ENCODE results near the gene NLRC3. TPM values are rescaled to one million over a fixed set of nuclear protein-coding genes. Genes with fewer than 3 reads are reported as not detected.

The NLRC3 gene
- total RNA-seq, 1 experiment from 2014 or later, result 0.09 TPM

DNA sequence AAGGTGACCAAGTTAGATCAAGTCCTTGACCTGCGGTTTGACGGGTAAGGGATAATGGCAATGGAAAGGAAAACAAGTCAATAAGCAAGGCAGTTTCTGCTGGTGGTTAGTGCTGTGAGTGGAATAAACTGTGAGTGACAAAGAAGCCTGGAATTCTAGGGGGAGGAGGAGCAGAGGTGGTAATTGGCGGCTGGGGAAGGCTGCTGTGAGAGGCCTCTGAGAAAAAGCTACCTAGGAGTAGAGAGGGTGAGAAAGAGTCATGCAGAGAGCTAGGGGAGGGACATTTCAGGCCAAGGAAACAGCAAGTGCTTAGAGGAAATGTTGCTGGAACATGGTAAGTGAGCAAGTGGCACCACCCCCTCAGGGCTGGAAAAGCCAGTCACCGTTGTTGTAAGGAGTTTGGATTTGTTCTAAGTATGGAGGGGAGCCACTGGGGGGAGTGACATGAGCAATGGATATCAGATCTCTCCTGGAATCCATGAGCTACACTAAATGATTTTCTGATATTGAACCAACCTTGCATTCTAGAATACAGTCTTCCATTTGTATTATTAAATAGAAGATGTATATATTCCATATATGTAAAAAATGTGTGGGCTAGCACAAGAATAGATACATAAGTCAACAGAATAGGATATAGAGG lies 6.7 kb downstream of the NLRC3 start:
- Histone ChIP-seq H3K27me3 (replicated peaks; ENCODE audit: insufficient read depth, low read depth, low read length, poor library complexity) (no peaks in the 10 kb centered on the region), H3K9me3 (ENCODE audit: low read depth, low read length, poor library complexity, severe bottlenecking) (no peaks in the 10 kb centered on the region), H3K4me3 (ENCODE audit: low read depth, low read length, poor library complexity, severe bottlenecking) (no peak overlapping the region), H3K4me1 (ENCODE audit: insufficient read depth, low read length, poor library complexity, severe bottlenecking) (no peaks in the 10 kb centered on the region), H3K27ac (ENCODE audit: low read depth, low read length, poor library complexity, severe bottlenecking) (no peak overlapping the region), H3K36me3 (ENCODE audit: insufficient read depth, low read length, poor library complexity, severe bottlenecking) (no peaks in the 10 kb centered on the region)
- DNase-seq (ENCODE audit: low spot score), result no peak
- intact Hi-C loops (cut with micrococcal nuclease; ENCODE audit: unreplicated experiment), result no loop called here
- ChIA-PET CTCF (interaction anchor here (0.6 kb wide), 1 partner anchor 306 kb away, joined by 4 read pairs; no protein-coding TSS in a partner anchor), POLR2A (ENCODE audit: low non-redundant PET) (no interaction called here)
- TF ChIP-seq, protein P1, sequence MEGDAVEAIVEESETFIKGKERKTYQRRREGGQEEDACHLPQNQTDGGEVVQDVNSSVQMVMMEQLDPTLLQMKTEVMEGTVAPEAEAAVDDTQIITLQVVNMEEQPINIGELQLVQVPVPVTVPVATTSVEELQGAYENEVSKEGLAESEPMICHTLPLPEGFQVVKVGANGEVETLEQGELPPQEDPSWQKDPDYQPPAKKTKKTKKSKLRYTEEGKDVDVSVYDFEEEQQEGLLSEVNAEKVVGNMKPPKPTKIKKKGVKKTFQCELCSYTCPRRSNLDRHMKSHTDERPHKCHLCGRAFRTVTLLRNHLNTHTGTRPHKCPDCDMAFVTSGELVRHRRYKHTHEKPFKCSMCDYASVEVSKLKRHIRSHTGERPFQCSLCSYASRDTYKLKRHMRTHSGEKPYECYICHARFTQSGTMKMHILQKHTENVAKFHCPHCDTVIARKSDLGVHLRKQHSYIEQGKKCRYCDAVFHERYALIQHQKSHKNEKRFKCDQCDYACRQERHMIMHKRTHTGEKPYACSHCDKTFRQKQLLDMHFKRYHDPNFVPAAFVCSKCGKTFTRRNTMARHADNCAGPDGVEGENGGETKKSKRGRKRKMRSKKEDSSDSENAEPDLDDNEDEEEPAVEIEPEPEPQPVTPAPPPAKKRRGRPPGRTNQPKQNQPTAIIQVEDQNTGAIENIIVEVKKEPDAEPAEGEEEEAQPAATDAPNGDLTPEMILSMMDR (conservative IDR thresholded peaks at IDR 0.05; ENCODE audit: low read depth, low read length), result no peak
- TF ChIP-seq EZH2 (IDR thresholded peaks at IDR 0.05; ENCODE audit: borderline replicate concordance, low read depth, low read length, poor library complexity, severe bottlenecking), result no peak
- no TSS peak for BruUV-seq (replicated peaks)

DNA sequence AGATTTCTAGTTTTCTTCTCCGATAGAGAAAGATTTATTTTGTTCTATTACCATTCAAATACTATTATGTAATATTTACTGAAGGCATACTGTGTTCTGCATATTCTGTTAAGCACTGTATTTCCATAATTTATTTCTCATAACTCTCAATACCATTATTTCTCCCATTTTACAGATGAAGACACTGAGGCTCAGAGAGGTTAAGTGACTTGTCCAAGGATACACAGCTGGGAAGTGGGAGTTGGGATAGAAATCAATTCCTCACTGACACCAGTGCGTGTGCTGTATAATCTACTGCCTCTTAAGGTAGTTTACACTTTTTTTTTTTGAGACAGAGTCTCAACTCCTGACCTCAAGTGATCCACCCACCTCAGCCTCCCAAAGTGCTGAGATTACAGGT lies 7.4 kb downstream of the NLRC3 start:
- no TSS peak for BruUV-seq (replicated peaks)
- ChIA-PET POLR2A (ENCODE audit: low non-redundant PET) (no interaction called here), CTCF (no interaction called here)
- H3K27me3 ChIP-seq (replicated peaks; ENCODE audit: insufficient read depth, low read depth, low read length, poor library complexity), result no peaks in the 10 kb centered on the region
- H3K4me1 ChIP-seq (ENCODE audit: insufficient read depth, low read length, poor library complexity, severe bottlenecking), result no peaks in the 10 kb centered on the region
- H3K4me3 ChIP-seq (ENCODE audit: low read depth, low read length, poor library complexity, severe bottlenecking), result no peak overlapping the region
- no peak for DNase-seq (ENCODE audit: low spot score)
- H3K27ac ChIP-seq (ENCODE audit: low read depth, low read length, poor library complexity, severe bottlenecking), result no peak overlapping the region
- H3K9me3 ChIP-seq (ENCODE audit: low read depth, low read length, poor library complexity, severe bottlenecking), result no peaks in the 10 kb centered on the region
- no peaks in the 10 kb centered on the region for H3K36me3 ChIP-seq (ENCODE audit: insufficient read depth, low read length, poor library complexity, severe bottlenecking)
- intact Hi-C loops (cut with micrococcal nuclease; ENCODE audit: unreplicated experiment), result no loop called here
- TF ChIP-seq EZH2 (IDR thresholded peaks at IDR 0.05; ENCODE audit: borderline replicate concordance, low read depth, low read length, poor library complexity, severe bottlenecking), result no peak
- TF ChIP-seq, protein P1 (conservative IDR thresholded peaks at IDR 0.05; ENCODE audit: low read depth, low read length), result no peak

DNA sequence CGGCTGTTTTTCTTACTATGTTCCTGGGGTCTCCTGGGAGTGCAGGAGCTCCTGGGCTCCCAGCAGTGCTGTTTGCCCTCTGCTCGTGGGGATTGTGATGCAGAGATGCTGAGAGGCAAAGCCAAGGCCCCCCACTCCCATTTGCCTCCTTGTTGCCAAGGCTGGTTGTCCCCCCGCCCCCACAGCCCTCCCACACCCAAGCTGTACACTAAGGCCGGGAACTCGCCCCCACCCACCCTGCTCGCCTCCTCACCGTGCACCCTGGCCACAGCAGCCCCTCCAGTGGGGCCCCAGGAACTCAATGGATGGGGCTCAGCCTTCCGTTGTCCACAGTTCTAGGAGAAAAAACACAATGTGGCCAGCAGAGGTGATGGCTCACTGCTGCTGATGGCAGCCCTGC lies 10.2 kb downstream of the NLRC3 start:
- no peaks in the 10 kb centered on the region for H3K9me3 ChIP-seq (ENCODE audit: low read depth, low read length, poor library complexity, severe bottlenecking)
- H3K36me3 ChIP-seq (ENCODE audit: insufficient read depth, low read length, poor library complexity, severe bottlenecking), result no peaks in the 10 kb centered on the region
- DNase-seq (ENCODE audit: low spot score), result no peak
- no TSS peak for BruUV-seq (replicated peaks)
- no peaks in the 10 kb centered on the region for H3K27me3 ChIP-seq (replicated peaks; ENCODE audit: insufficient read depth, low read depth, low read length, poor library complexity)
- CTCF ChIA-PET, result no interaction called here
- no peak overlapping the region for H3K4me3 ChIP-seq (ENCODE audit: low read depth, low read length, poor library complexity, severe bottlenecking)
- TF ChIP-seq, protein P1 (conservative IDR thresholded peaks at IDR 0.05; ENCODE audit: low read depth, low read length), result no peak
- no peak for TF ChIP-seq EZH2 (IDR thresholded peaks at IDR 0.05; ENCODE audit: borderline replicate concordance, low read depth, low read length, poor library complexity, severe bottlenecking)
- intact Hi-C loops (cut with micrococcal nuclease; ENCODE audit: unreplicated experiment), result no loop called here
- no peaks in the 10 kb centered on the region for H3K4me1 ChIP-seq (ENCODE audit: insufficient read depth, low read length, poor library complexity, severe bottlenecking)
- H3K27ac ChIP-seq (ENCODE audit: low read depth, low read length, poor library complexity, severe bottlenecking), result no peak overlapping the region
- POLR2A ChIA-PET (ENCODE audit: low non-redundant PET), result no interaction called here
